HG02763 (cell line): ENCODE data around the gene RAB14.

Experiments used
- ATAC-seq: cut with Tn5 transposase; IDR thresholded peaks from one replicate; pipeline ENCODE4 v1.9.1; 2021; ENCODE audit warnings: mild to moderate bottlenecking, moderate library complexity; ENCODE audit not compliant: unreplicated experiment

RAB14 gene

DNA sequence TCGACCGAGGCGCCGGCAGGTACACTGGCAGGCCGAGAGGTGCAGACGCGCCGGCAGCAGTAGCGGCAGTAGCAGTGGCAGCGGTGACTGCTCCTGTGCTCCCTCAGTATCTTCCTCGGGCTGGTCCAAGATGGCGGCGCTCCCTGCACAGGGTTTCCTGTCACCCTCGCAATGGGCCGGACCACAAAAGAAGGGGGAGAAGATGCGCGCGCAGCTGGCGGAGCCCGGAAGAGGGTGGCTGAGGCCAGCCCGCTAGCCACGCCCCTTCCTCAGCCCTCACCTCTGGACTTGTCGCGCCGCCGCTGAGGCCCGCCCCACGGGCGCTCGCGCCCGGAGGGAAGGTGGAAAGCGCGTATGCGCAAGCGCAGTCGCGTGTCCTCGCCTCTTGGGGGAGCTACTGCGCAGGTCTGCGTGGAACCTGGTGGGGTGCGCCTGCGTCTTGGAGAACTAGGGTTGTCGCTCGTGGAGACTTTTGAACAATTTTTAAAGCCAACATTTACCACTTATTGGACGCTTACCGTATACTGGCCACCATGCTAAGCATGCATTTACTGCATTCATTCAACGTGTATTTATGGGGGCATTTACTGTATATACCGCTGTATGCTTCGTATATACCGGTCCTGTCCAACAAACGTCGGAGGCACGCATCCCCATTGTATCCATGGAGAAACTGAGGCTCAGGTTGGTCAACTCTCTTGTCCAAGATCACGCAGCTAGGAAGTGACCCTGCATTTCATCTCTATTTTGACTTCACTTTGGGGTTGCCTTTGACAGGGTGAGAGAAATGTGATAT lies at the start of gene RAB14:
TSS of gene RAB14 (minus strand) at position 132 of the 796 bp plus-strand sequence. CDS start 8,457 bp downstream, outside the sequence.
- ATAC-seq = peak; percentile 91

DNA sequence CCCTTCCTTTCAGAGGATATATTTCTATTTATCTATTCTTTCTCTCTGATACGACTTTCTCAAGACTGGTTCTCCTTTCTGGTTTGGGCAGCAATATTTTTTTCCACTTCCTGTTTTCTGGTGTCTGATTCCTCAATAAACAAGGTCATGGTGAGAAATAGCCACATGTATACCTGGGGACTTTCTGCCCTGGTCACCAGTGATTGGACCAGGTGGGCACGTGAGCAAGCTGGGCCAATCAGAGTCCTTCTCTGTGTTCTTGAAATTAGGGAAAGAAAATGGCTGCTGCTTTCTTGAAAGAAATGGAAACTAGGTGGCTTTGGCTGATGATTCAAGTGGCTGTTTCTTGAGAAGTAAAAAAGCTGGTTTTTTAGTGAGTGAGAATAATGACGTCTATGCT lies 47.9 kb upstream of the RAB14 start:
- ATAC-seq = no peak

DNA sequence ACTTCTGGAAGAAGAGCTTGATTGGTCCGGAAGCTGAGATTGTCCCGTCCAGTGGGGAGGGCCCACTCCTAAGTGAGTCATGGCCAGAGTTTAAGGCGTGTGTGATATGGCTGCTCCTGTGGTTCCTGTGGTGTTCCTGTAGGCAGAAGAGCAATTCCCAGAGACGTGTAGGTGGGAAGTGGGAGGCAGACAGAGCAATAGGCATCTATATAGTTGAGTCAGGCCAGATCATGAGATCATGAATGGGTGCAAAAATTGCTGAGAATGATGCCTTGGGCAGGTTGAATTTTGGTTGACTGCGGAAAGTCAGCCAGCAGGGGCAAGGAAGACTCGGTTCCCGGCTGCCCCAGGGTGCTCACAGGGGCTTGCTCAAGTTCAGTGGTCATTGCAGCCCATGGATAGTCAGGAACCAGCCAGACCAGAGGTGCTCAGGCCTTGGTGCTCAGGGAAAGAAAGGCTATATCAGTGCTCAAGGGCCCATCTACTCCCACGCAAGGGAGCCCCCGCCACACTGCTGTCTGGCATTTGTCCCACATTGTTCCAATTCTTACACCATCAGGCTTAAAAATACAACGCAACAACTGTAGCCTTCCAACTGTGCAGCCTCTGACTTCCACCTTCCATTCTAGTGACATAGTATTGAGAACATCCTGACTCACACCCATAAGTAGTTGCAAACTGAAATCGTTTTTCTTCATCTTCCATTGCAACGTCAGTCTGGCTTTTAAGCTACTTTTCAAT lies 45.3 kb upstream of the RAB14 start:
- no peak for ATAC-seq

DNA sequence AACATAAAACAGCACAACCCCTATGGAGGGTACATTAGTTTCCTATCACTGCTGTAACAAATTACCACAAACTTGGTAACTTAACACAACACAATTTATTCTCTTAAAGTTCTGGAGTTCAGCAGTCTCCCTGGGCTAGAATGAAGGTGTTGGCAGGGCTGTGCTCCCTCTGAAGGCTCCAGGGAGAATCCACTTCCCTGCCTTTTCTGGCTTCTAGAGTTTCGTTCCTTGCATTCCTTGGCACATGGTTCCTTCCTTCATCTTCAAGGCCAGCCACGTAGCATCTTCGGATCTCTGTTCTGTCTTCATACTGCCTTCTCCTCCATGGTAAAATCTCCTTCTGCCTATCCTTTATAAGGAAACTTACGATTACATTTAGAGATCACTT lies 41.3 kb upstream of the RAB14 start:
- no peak for ATAC-seq

DNA sequence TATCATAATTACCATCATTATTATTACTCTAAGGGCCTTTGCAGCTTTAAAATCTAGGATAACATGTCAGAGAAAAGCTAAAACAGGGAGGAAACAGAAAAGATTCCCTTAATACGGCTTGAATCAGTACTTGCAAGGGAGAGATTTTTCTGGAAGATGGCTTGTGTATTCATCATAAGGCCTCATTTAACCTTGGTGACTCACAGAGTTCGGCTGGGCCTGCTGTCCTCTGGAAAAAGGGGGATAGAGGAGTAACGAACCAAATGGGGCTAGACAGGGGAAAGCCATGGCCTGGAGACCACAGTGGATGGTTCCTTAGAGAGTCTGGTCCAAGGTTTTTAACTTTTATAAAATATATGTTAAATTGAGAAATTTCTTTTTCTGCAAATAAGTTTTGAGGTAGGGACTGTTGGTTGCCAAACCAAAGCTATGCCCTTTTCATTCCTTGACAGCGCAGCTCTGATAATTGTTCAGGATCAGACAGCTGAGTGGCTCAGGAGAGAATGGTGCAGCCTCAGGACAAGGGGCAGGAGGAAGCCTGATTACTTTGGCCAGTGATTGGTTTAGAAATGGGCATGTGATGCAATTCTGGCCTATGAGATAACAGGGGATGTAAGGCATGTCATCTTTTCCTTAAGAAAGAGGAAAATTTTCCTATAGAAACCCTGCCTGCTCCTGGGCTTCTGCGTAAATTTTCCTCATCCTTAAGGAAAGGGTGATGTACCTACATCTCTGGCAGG lies 40.7 kb upstream of the RAB14 start:
- no peak for ATAC-seq

DNA sequence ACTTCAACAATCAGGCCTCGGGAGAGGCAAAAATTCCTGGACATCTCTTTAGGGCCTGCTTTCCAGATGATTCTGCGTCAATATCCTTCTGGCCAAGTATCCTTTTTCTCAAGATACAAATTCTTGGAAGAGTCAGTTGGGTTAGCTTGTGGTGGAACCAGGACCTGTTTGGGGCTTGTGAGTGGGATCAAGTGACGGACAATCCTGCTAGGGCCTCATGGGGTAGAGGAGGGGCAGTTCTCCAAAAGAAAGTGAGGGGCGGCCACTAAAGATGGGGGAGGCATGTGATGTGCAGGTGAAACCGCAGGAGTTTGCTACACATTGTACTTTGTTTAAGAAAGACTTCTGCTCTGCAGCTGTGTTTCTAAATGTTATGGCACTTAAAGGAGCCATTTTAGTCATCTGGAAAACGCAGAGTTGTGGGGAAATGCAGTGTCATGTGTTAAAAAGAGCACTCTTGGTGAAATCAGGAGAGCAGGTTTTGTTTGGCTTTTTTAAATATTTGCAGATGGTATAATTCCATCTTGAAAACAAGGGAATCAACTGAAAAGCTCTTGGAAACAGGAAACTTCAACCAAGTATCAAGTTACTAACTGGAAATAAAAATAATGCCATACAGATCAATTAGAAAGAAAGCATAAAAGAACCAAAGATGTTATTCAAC lies 38.9 kb upstream of the RAB14 start:
- no peak for ATAC-seq

DNA sequence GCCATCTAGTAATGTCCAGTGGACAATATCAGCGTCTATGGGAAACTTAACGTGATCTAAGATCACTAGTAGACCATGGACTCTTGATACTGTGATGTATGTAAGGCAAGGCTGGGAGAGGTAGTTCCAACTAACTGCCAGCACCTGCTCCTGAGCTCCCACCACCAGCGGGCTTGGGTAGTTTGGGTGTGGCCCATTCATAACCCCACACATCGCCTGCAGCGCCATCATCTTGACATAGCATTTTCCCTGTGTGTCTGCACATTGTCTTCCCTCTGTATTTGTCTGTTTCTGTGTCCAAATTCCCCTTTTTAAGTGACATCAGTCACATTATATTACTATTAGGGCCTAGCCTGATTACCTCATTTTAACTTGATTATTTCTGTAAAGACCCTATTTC lies 38.2 kb upstream of the RAB14 start:
- ATAC-seq = no peak

DNA sequence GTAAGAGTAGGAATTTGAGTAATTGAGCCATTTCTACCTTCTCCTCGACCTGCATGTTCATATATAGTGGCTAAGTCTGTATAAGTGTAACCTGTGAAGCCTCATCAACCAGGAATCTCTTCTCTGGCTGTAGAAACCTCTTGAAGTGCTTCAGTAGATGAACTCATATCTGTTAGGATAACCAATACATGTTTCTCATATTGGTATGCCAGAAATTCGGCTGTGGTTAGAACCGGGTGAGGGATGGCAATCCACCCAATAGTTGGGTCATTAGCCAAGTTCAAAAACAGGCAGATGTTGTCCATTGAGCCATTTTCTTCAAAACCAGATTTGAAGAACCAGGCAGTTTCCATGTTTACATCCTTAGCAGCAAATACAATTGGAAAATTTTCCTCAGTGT lies 37.4 kb upstream of the RAB14 start:
- no peak for ATAC-seq

DNA sequence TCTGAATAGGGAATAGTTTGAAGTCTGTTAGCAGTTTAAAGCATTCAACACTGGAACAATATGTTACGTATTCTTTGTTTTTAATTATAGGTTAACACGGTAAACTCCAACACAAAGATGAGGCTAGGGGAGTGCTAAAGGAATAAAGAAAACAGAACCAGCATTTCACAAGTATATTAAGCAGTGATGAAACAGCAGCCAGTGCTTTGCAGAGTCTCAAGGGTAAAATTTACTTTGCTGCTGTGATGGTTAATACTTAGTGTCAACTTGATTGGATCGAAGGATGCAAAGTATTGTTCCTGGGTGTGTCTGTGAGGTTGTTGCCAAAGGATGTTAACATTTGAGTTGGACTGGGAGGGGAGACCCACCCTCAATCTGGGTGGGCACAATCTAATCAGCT lies 36.2 kb upstream of the RAB14 start:
- ATAC-seq = no peak

DNA sequence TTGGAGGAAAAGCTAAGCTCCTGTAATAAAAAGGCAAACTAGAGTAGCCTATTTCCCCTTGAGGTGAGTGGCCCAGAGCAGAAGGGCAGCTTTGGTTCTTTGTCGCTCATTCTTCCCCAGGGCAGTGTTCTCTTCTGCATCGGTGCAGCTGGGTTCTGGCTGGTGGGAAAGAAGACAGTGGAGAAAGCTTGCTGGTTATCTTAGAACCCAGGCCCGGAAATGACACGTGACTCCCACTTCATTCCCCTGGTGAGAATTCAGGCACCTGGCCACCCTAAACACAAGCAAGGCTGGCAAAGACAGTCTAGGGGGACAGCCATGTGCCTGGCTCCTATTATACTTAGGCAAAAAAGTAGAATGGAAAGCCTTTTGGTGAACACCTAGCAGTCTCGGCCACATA lies 33.8 kb upstream of the RAB14 start:
- ATAC-seq = no peak

DNA sequence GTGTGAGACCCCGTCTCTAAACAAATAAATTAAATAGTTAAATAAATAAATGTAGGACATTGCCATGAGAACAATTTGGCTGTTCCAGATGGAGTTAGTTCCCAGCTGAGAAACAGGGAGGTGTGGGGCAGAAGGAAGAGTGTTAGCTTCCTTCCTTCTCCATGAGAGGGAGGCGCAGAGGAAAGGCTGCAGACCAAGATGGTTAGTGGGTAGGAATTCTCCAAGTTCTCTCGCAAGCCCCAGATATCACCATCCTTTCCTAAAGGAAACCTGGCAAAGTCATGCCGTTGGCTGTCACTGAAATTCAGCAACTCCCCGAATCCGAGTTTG lies 33.1 kb upstream of the RAB14 start:
- ATAC-seq = no peak

DNA sequence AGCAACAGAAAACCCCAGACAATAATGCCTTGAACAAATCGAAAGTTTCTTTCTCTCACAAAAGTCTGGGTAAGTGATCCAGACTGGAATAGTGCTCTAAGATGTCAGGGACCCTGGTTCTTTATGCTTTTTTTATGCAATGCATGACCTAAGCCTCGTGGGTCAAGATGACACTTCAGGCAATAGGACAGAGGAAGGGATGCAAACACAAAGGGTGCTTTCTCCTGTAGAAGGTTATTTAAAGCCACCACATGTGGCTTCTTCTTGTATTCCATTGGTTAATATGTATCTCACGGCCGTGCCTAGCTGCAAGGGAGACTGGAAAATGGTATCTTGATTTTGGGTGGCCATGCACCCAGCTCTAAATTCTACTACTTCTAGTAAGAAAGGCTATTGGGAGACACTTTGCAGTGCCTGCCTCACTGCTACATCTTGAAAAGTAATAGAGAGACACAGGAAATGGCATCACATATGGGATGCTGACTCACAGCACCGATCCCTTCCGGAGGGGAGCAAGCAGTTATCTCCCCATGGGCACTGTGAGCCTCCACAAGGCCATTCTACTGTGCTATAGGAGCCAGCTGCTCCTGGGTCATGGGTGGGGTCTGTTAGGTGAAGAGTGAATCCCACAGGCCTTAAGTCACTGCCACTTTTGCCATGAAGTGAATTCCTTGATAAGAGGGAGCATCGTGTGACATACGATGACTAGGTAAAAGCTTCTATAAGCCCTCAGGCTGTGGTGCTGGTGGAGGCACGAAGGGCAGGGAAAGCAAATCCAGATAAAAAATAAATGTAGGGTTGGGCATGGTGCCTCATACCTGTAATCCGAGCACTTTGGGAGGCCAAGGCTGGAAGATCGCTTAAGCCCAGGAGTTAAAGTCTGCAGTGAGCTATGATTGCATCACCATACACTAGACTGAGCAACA lies 32.5 kb upstream of the RAB14 start:
- ATAC-seq = no peak

DNA sequence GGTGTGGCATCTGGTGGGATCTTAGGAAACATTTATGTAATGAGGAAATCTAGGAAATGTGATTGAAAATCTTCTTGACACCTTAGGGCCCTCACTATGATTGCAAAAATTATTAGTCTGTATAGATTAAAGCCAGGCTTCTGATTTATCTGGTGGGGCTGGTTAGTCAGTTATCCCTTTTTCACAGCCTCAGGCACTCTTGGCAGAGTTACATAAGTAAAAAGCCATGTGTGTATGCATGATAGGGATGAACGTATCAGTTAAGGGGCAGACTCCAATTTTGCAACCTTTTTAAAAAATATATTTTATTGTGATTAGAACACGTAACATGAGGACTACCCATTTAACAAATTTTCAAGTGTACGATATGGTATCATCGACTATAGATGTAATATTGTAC lies 30.6 kb upstream of the RAB14 start:
- ATAC-seq = no peak

DNA sequence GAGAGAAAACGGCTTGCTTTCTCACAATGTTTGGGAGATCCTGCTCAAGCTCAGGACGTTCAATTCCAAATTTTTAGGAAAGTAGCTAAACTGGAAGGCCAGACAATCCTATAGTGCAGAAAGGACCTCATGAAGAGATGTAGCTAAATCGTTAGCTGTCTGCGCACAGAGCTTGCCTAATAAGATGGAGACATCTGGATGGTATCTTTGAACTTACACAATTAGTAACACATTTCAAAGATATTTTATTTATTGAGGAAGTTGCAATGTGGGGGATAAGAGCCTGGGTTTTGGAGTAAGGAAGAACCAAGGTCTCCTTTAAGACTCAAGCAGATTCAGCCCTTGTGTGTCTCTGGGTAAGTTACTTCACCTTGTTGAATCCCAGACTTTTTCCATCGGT lies 28.6 kb upstream of the RAB14 start:
- no peak for ATAC-seq

DNA sequence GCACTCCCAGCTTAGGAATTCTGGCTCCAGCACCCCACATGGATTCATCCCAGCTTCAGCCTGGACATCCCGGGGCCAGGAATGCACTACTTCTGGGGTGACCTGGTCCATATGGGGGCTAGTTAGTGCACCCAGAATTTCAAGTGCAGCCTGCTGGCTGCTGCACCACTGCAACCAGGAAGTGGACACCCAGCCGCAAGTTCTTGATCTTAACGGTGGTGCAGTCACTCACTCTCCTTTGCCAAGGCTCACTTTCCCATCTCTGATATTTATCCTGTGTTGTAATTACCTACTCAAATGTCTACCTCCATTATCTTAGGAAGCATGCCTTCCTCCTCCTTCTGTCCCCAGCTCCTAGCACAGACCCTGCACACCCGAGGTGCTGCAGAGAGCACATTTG lies 26.2 kb upstream of the RAB14 start:
- no peak for ATAC-seq

DNA sequence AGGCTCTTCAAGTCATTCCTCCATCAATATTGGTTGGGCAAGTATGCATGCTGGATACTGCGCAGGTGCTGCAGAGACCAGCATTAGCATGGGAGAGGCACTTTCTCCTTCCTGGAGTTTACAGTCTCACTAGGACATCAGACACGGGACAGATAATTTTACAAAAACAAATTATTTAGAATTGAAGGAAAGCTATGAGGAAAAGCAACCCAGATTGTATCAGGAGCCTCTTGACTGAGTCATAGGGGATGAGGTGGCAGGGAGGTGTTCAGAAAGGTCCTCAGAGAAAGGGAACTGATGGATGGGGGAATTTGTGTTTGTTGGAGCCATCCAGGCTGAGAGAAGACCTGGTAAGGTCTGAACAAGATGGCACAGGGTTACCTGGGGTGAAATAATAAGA lies 24.5 kb upstream of the RAB14 start:
- ATAC-seq = no peak

DNA sequence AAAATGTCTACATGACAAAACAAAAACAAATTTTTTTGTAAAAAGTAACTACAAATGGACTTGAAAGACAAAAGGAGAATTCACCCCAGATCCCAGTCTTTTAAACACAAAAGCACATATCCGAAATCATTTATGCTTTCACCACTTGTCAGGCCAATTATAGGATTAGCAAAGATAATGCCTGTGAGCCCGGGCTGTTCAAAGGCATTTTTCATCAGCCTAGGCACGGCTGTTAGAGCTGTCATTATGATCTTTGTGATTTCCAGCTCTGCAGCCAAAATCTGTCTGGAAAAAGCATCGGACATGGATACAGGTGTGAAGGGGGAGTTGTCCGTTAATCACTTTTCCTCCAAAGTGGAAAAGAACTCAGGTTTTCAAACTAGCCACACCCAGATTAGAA lies 23.6 kb upstream of the RAB14 start:
- ATAC-seq = no peak

DNA sequence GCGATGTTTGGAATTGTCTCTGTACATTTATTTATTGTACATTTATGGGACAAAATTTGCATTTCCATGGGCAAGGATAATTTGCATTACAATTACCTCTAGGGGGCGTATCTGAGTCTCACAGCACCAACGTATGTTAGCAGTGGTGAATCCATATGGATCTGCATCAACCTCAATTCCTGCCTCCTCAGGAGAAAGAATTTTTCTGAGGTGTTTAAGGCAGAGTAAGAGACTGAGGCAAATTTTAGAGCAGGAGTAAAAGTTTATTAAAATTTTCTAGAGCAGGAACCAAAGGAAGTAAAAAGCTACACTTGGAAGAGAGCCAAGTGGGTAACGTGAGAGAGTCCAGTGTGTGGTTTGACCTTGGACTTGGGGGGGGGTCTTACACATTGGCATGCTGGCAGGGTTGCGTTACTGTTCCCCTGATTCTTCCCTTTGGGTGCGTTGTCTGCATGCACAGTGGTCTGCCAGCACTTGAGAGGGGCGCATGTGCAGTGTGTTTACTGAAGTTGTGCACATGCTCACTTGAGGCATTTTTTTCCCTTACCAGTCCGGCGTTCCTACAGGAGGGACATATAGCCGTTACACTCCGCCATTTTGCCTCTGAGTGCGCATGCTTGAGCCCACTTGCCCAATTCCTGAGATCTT lies 21.0 kb upstream of the RAB14 start:
- ATAC-seq = no peak

DNA sequence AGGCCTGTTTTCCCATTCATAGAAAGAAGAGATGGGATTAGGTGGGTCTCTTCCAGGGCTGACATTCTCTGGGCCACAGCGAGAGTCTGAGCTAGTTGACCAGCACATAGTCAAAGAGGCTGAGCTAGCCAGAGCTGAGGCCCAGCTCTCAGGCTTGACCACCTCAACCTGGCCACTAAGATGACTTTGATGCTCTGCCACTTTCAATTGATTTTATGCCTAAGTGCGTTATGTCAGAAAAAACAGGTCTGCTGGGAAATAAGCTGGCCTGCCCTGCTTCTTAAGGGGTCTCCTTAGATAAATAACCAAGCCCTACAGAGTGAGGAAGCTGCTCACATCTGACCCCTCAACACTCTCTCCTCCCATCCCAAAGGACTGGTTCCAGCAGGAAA lies 20.0 kb upstream of the RAB14 start:
- ATAC-seq = no peak
